GM21786 (cell line): ENCODE results near the gene POM121.
"Not testable (repeated sequence)": the region's sequence is repeated elsewhere in the genome, so short reads cannot be mapped to it uniquely, and the experiment has no call there.

ENCODE experiments used
- ATAC-seq: cut with Tn5 transposase; IDR thresholded peaks from one replicate; pipeline ENCODE4 v1.9.1; 2021; ENCODE audit not compliant: unreplicated experiment

Gene POM121

DNA sequence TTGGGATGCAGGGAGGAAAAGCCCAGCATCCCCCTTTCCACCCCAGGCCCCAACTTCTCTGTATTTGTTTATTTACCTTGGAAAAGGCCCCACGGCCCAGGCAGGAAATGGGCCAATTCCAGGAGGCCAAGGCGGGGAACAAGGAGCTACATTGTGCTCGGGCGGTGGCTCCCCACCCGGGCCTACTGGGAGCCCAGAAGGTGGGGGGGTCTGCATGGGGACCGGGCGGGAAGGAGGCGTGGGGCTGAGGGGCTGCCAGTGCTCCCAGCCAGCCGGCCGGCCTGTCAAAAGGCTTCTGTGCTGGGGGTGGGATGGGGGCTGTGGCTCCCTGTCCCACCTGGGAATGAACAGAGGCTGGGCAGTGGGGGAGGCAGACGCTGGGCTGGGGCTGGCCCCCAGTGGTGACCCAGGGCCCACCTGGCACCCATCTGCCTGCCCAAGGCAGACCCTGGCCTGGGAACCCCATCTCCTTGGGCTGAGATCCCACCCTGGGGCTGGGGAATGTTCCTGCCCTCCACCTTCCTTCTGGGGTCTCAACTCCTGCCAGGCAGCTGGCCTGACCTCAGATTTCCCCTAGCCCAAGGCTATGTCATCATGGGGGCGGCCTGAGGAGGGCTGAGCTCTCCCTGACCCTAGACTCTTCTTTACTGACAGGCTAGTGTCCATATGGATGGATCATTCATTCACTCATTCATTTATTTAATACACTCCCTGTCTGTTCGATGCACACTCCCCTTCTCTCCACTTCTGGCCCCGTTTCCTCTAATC, 65.4 kb downstream of the POM121 start:
- not testable (repeated sequence) for ATAC-seq

GRCh38 chr7:72995484-72995883, 70.6 kb downstream of the POM121 start:
- not testable (repeated sequence) for ATAC-seq

- not testable (repeated sequence) for ATAC-seq
These were observed 72.6 kb downstream of the POM121 start for GRCh38 chr7:72997447-72997846.

- ATAC-seq, result not testable (repeated sequence)
These were observed 73.1 kb downstream of the POM121 start for GRCh38 chr7:72997887-72998468.
